ENCODE measurements around the gene CCDC73.
A peak's percentile ranks its signal among the peaks of the same experiment; 100 is the strongest.
"Not testable (repeated sequence)": the region's sequence is repeated elsewhere in the genome, so short reads cannot be mapped to it uniquely, and the experiment has no call there.

Gene CCDC73

GRCh38 chr11:32796425-32796824, 2.0 kb upstream of the CCDC73 start:
- DNase-seq (ENCODE audit: low read depth, low spot score), result no peak

GRCh38 chr11:32792948-32793475, 1.4 kb downstream of the CCDC73 start:
- DNase-seq (ENCODE audit: low read depth, low spot score), result no peak

GRCh38 chr11:32792111-32792947, 2.1 kb downstream of the CCDC73 start:
- no peak for DNase-seq (ENCODE audit: low read depth, low spot score)

DNA sequence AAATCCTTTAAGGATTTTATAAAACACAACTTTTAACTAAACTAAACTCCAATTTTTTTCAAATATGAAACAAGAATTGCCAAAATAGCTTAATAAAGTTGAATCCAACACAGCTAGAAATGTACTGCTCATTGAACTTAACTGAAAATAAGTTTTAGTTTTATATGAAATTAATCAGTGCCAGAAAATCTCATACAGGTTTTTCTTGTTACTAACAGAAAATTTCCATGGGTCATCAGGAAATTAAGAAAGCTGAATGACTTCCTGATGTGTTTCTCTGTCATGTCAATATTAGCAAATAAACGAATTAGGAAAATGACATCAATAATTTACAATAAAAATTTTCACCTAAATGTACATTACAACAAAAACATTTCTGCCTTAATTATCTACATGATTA, 3.5 kb downstream of the CCDC73 start:
- no peak for DNase-seq (ENCODE audit: low read depth, low spot score)

GRCh38 chr11:32786811-32787210, 7.7 kb downstream of the CCDC73 start:
- no peak for DNase-seq (ENCODE audit: low read depth, low spot score)

- no peak for DNase-seq (ENCODE audit: low read depth, low spot score)
Observed at GRCh38 chr11:32785262-32785661, 9.2 kb downstream of the CCDC73 start.

DNA sequence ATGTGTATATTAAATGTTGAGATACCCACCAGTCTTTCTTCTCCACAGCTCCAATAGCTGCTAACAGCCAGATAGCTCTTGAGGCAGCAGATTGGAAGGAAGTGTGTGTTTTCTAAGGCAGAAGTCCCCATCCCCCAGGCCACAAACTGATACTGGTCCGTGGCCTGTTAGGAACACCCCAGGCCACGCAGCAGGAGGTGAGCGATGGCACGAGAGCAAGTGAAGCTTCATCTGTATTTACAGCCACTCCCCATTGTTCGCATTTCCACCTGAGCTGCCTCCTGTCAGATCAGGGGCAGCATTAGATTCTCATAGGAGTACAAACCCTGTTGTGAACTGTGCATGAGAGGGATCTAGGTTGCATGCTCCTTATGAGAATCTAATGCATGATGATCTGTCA, 12.7 kb downstream of the CCDC73 start:
- DNase-seq (ENCODE audit: low read depth, low spot score), result no peak

GRCh38 chr11:32780839-32781238, 13.6 kb downstream of the CCDC73 start:
- not testable (repeated sequence) for DNase-seq (ENCODE audit: low read depth, low spot score)

DNA sequence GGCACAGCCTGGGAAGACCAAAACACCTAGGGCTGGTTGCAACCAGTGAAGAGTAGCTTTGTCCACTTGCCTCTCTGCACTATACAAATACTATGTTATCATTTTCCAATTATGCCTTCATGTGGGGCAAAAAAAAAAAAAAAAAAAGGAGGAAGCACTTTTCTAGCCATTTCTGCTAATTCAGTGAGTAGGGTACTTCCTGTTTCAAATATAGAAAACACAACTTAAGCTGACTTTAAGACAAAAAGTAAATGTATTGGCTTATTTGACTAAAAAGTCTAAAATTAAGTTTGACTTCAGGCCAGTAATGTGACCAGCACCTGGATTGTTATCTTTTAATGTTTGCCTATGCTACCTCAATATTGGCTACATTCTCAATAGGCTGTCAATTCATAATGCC, 15.3 kb downstream of the CCDC73 start:
- no peak for DNase-seq (ENCODE audit: low read depth, low spot score)

DNA sequence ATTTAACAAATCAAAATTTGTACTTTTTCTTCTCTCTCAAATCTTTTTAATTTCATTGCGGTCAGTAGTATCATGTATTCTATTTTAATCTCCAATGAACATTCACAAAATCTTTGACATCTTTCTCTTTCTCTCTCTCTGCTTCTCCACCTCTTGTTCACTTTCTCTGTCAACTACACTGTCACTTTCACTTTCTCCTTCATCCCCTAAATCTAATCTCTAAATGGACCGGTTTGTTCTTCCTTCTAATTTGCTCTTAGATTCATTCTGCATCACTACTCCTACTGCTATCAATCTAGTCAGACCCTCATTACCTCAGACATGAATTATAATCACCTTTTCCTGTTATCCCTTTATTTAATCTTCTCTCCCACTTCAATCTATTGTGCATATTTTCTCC, 18.6 kb downstream of the CCDC73 start:
- DNase-seq (ENCODE audit: low read depth, low spot score), result no peak

GRCh38 chr11:32774081-32774480, 20.4 kb downstream of the CCDC73 start:
- no peak for DNase-seq (ENCODE audit: low read depth, low spot score)

DNA sequence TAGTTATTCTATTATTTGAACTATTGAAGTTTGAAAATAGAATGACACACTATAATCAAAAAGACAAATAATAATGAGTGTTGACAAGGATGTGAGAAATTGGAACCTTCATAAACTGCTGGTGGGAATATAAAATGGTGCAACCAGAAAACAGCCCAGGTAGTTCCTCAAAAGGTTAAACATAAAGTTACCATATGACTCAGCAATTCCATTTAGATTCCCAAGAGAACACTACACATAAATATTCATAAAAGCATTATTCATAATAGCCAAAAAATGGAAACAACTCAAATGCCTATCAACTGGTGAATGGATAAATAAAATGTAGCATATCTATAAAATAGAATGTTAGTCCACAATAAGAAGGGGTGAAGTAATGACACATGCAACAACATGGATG, 21.7 kb downstream of the CCDC73 start:
- no peak for DNase-seq (ENCODE audit: low read depth, low spot score)

GRCh38 chr11:32761774-32762173, 32.7 kb downstream of the CCDC73 start:
- DNase-seq (ENCODE audit: low read depth, low spot score), result not testable (repeated sequence)

DNA sequence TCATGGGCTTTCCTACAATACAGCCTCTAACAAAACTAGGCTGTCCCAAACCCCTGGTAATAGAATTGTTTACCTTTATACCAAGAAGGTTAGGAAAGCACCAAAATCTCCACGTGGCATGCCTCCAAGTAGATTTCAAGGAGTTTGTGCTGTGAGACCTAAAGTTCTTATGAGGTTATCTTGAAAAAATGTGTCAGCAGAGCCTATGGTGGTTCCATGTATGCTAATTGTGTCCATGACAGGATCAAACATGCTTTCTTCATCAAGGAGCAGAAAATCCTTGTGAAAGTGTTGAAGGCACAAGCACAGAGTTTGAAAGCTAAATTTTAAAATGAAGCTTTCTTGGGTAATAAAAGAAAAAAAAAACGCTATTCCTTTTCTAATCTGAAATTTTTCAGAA, 36.2 kb downstream of the CCDC73 start:
- no peak for DNase-seq (ENCODE audit: low read depth, low spot score)

DNA sequence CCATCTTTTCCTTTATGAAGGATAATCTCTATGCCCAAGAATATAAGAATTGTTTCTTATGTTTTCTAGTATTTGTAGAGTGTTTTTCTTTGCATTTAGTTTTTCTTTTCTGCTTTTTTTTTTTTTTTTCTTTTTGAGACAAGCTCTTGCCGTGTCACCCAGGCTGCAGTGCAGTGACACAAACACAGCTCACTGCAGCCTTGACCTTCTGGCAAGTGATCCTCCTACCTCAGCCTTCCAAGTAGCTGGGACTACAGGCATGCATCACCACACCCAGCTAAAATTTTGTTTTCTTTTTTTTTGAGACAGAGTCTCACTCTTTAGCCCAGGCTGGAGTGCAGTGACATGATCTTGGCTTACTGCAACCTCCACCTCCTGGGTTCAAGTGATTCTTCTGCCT, 41.3 kb downstream of the CCDC73 start:
- not testable (repeated sequence) for DNase-seq (ENCODE audit: low read depth, low spot score)

DNA sequence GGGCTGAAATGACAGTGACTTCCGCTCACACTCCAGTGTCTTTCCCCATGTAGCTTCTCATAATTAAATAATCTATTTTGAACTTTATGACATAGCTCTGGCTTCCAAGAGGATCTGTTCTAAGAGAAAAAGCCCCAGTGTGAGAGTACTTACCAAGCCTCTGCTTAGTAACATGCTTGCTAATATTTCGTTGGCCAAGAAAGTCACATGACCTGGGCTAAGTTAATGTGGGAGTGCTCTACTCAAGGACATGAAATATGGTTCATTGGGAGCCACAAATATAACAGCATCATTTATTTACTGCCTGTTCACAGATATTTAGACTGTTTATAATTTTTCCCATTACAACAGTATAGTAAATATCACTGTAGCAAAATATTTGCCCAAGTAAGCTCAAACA, 42.5 kb downstream of the CCDC73 start:
- DNase-seq (ENCODE audit: low read depth, low spot score), result no peak

DNA sequence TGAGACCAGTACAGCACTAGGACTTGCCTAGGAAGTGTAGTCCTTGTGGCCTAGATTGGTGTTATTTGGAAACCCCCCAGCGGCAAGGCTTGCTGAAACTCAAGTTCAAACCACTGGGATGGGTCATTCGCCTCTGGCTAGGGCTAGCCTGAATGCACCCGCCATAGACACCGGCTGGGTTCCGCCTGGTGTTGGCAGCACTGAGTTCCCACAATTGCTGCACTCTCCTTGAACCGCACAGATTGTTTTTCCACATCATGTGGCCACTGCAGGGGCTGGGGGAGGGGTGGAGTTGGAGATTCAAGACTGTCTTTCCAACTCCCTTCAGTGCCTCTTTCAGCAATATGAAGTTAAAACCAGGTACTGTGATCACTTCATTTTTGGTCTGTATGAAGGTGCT, 43.1 kb downstream of the CCDC73 start:
- DNase-seq (ENCODE audit: low read depth, low spot score), result no peak

- no peak for DNase-seq (ENCODE audit: low read depth, low spot score)
Observed at GRCh38 chr11:32729976-32730375, 64.5 kb downstream of the CCDC73 start.

DNA sequence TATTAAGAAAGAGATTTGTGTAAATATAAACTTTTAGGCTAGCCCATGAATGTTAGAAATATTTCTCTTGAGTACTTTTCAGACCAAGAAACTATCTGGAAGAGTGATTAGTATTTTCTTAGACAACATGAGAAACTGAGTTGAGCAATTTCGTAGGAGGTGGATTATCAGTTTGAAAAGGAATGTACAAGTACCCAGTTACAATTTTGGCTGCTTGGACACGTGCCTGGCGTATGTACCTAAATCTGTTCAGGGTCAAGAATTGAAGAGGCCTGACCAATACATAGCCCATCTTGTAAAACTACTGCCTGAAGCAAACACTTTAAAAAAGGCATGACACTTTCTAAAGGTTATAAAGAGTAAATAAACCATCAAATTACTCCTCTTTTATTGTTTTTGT, 71.1 kb downstream of the CCDC73 start:
- DNase-seq (ENCODE audit: low read depth, low spot score), result no peak

GRCh38 chr11:32722255-32722654, 72.2 kb downstream of the CCDC73 start:
- no peak for DNase-seq (ENCODE audit: low read depth, low spot score)

DNA sequence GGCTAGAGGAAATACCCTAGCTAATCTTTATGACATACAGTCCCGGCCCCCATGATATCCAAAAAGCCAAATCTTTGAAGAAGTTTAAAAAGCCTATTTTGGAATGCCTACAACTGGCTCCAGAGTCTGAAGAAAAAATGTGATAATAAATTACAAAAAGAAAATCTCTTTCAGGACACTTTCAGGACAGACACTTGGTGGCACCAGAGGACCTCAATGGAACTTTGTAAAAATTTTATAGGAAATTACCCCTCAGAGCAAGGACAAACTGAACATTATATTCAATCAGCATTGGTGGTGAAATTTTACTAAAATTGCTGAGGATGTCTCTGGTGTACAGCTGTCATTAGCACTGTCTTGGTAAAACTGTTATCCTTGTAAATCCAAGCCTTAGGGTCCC, 81.0 kb downstream of the CCDC73 start:
- DNase-seq (ENCODE audit: low read depth, low spot score), result no peak

DNA sequence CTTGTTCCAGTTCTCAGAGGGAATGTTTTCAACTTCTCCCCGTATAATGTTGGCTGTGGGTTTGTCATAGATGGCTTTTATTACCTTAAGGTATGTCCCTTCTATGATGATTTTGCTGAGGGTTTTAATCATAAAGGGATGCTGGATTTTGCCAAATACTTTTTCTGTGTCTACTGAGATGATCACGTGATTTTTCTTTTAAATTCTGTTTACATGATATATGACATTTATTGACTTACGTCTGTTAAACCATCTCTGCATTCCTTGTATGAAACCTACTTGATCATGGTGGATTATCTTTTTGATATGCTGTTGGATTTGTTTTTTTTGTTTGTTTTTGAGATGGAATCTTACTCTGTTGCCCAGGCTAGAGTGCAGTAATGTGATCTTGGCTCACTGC, 85.5 kb downstream of the CCDC73 start:
- not testable (repeated sequence) for DNase-seq (ENCODE audit: low read depth, low spot score)

DNA sequence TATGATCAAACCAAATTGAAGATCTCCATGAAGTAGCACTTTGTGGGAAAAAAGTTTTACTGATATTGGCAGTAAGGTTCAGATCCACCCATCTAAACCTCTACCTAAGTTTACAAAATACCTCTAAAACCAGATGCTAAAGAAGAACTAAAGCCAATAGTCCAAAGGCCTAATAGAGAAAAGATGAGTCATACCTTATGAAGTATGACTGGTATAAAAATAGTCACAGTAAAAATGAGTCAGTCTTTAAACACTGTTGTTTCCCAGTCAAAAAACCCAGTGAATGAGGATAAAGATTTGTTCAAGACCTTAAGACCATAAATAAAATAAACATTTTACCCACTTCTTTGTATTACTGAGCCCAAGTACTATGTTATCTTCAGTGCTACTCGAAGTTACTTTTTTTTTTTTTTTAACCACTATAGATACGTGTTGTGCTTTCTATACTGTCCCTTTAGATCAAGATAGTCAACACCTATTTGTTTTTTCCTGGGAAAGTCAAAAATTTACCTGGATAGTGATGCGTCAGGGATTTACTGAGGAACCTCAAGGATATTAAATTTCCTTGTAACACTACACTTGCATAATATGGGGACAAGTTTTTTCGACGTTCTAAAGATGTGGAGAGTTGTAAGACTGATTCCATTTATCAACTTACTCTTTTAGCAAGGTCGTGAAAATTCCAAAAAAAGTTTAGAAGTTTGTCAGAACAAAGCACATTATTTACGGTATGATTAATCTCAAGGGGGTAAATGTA, 87.3 kb downstream of the CCDC73 start:
- peak; percentile 20 for DNase-seq (ENCODE audit: low read depth, low spot score)
